GM23248 (cell line): ENCODE data around the gene ATP2C2.

Experiments
- EZH2 ChIP-seq: fragments of 200-600 bp; sonication (generic); IDR thresholded peaks from 2 replicates; pipeline ENCODE4 v1.6.1; 2018; ENCODE audit warnings: antibody characterized with exemption, mild to moderate bottlenecking; ENCODE audit not compliant: insufficient read depth, poor library complexity, severe bottlenecking
- EZH2phosphoT487 ChIP-seq: fragments of 200-600 bp; sonication (generic); IDR thresholded peaks from 2 replicates; pipeline ENCODE4 v1.6.1; 2018; ENCODE audit warnings: antibody characterized with exemption, moderate library complexity, mild to moderate bottlenecking, low read depth; ENCODE audit not compliant: insufficient read depth

DNA sequence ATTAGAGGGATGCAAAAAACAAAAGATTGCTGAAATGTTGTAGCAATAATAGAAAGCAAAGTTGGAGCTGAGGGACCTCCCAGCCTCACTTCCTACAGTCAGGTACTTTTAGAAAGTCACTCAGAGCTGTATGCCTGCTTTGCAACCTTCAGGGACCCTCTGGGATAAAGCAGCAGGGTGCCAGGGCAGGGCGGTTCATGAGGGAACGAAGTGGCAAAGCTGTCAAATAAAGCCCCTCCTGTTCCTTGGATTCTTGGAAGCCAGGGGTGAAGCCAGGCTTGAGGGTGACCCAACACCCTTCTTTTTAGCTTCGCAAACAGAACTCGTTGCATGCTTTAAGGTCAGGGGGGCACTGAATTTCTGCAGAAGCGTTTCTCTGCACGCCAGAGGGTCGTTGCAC lies 767 bp downstream of the ATP2C2 start:
- TF ChIP-seq EZH2 (no peak), EZH2phosphoT487 (no peak)
